ENCODE results near the gene RAB7A.

GRCh38 chr3:128703561-128703960 lies 22.4 kb upstream of the RAB7A start:
- TF ChIP-seq CTCF (IDR thresholded peaks at IDR 0.05) (no peak), EZH2 (IDR thresholded peaks at IDR 0.05; ENCODE audit: borderline replicate concordance, insufficient read depth, low read depth, low read length, poor library complexity, severe bottlenecking) (no peak)

Data from B cell (primary cell).